Skeletal muscle cell (primary cell): ENCODE results near the gene OSTM1.

Experiments
- DNase-seq: peaks from one replicate; pipeline ENCODE4 v3.0.0-alpha.2; 2010; ENCODE audit warnings: low read depth
- H3K4me3 ChIP-seq: 2 replicates; pipeline ENCODE4 v1.5.1; 2011; ENCODE audit warnings: low read depth, mild to moderate bottlenecking, control low read depth, low read length, moderate library complexity

OSTM1 gene

GRCh38 chr6:108106261-108106660, 31.7 kb upstream of the OSTM1 start:
- no peak overlapping the region for H3K4me3 ChIP-seq
- DNase-seq: no peak

GRCh38 chr6:108105571-108105970, 31.0 kb upstream of the OSTM1 start:
- DNase-seq: no peak
- no peak overlapping the region for H3K4me3 ChIP-seq

- H3K4me3 ChIP-seq: no peak overlapping the region
- no peak for DNase-seq
These were observed 28.4 kb upstream of the OSTM1 start for GRCh38 chr6:108102965-108103364.

GRCh38 chr6:108100003-108100402, 25.5 kb upstream of the OSTM1 start:
- no peak overlapping the region for H3K4me3 ChIP-seq
- no peak for DNase-seq

GRCh38 chr6:108097882-108098281, 23.3 kb upstream of the OSTM1 start:
- no peak for DNase-seq
- H3K4me3 ChIP-seq: no peak overlapping the region

GRCh38 chr6:108093781-108094300, 19.3 kb upstream of the OSTM1 start:
- DNase-seq: no peak

GRCh38 chr6:108091288-108091687, 16.7 kb upstream of the OSTM1 start:
- H3K4me3 ChIP-seq: no peak overlapping the region
- no peak for DNase-seq

More at GRCh38 chr6:108093781-108094300, 19.3 kb upstream of the OSTM1 start:
- H3K4me3 ChIP-seq: no peak overlapping the region

GRCh38 chr6:108083349-108083748, 8.8 kb upstream of the OSTM1 start:
- DNase-seq: no peak
- H3K4me3 ChIP-seq: no peak overlapping the region

GRCh38 chr6:108082539-108082938, 8.0 kb upstream of the OSTM1 start:
- DNase-seq: no peak
- no peak overlapping the region for H3K4me3 ChIP-seq

GRCh38 chr6:108080010-108080780, 5.7 kb upstream of the OSTM1 start:
- H3K4me3 ChIP-seq: no peak overlapping the region
- DNase-seq: peak; percentile 1

- H3K4me3 ChIP-seq: no peak overlapping the region
- no peak for DNase-seq
These were observed 3.6 kb upstream of the OSTM1 start for GRCh38 chr6:108078191-108078590.

GRCh38 chr6:108074057-108074358, 533 bp downstream of the OSTM1 start:
- no peak for DNase-seq
- H3K4me3 ChIP-seq: peak overlapping the region; percentile 94

GRCh38 chr6:108071736-108072276, 2.7 kb downstream of the OSTM1 start:
- DNase-seq: no peak
- H3K4me3 ChIP-seq: no peak overlapping the region

- no peak overlapping the region for H3K4me3 ChIP-seq
- DNase-seq: no peak
These were observed 5.9 kb downstream of the OSTM1 start for GRCh38 chr6:108068618-108069017.

- no peak overlapping the region for H3K4me3 ChIP-seq
- no peak for DNase-seq
These were observed 6.4 kb downstream of the OSTM1 start for GRCh38 chr6:108068182-108068581.

GRCh38 chr6:108052706-108053105, 21.8 kb downstream of the OSTM1 start:
- no peak for DNase-seq
- no peak overlapping the region for H3K4me3 ChIP-seq

GRCh38 chr6:108051481-108051880, 23.1 kb downstream of the OSTM1 start:
- H3K4me3 ChIP-seq: no peak overlapping the region
- no peak for DNase-seq

- no peak for DNase-seq
- no peak overlapping the region for H3K4me3 ChIP-seq
These were observed 34.9 kb downstream of the OSTM1 start for GRCh38 chr6:108039681-108040080.

- no peak overlapping the region for H3K4me3 ChIP-seq
- no peak for DNase-seq
These were observed 37.7 kb downstream of the OSTM1 start for GRCh38 chr6:108036884-108037283.

GRCh38 chr6:108031968-108032367, 42.6 kb downstream of the OSTM1 start:
- H3K4me3 ChIP-seq: no peak overlapping the region
- DNase-seq: no peak

- no peak overlapping the region for H3K4me3 ChIP-seq
- no peak for DNase-seq
These were observed 44.3 kb downstream of the OSTM1 start for GRCh38 chr6:108030211-108030610.
